GM21619 (cell line): ENCODE measurements around the gene NBDY.
A peak's percentile ranks its signal among the peaks of the same experiment; 100 is the strongest.
"Not testable (repeated sequence)": the region's sequence is repeated elsewhere in the genome, so short reads cannot be mapped to it uniquely, and the experiment has no call there.

Experiments
- ATAC-seq: cut with Tn5 transposase; IDR thresholded peaks from one replicate; pipeline ENCODE4 v1.9.1; 2021; ENCODE audit not compliant: unreplicated experiment

Gene NBDY, protein sequence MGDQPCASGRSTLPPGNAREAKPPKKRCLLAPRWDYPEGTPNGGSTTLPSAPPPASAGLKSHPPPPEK

DNA sequence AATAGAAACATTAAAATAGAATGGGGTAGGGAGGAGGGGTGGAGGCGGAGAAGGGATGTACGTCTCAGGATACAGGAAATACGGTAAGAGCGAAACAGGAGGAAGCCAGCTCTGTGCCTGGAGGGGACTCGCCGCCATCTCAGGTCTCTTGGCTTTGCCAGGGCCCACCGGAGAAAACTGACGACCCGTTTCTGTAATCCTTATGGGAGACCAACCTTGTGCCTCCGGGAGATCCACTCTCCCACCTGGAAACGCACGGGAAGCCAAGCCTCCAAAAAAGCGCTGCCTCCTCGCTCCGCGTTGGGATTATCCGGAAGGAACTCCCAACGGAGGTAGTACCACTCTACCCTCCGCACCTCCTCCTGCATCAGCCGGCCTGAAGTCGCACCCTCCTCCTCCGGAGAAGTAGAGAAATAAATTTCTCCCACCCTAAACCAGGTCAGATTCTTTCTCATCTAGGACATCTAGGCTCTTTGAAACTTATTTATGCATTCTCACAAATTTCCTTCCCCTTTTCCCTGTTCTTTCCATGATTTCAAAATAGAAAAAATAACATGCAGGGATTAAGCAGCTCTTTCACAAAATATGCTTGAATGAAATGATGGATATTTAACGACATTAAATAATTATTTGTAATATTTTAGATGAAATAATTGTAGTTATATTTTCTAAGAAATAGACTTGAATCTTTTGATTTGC, at the start of gene NBDY:
NBDY (plus strand) TSS at position 92 of the 699 bp plus-strand sequence; CDS start at position 203, 111 bp downstream.
- ATAC-seq, result peak; percentile 70

DNA sequence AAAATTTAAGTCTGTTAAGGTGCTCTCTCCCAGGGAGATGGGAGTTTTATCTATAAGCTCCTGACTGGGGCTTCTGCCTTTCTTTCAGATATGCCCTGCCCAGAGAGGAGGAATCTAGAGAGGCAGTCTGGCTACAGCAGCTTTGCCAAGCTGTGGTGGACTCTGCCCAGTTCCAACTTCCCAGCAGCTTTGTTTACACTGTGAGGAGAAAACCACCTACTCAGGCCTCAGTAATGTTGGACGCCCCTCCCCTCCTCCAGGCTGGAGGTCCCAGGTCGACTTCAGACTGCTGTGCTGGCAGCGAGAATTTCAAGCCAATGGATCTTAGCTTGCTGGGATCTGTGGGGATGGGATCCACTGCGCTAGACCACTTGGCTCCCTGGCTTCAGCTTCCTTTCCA, 24.5 kb upstream of the NBDY start:
- ATAC-seq, result not testable (repeated sequence)

DNA sequence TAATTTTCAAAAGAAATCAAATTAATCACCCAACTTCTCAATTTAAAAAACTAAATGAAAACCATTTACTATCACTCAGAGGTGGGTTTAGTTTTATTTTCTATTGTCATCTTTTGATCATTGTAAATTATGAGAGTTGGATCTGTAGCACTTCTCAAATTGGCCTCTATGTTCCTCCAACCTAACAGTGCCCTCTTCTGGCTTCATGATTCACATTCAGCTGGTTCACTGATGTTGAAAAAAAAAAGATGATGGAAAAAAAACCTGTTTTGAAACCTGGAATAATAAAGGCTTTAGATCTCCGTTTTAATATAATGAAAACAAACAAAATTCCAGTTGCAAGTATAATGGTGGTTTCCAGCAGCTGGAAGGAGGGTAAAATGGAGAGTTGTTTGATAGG, 2.4 kb upstream of the NBDY start:
- ATAC-seq, result no peak

DNA sequence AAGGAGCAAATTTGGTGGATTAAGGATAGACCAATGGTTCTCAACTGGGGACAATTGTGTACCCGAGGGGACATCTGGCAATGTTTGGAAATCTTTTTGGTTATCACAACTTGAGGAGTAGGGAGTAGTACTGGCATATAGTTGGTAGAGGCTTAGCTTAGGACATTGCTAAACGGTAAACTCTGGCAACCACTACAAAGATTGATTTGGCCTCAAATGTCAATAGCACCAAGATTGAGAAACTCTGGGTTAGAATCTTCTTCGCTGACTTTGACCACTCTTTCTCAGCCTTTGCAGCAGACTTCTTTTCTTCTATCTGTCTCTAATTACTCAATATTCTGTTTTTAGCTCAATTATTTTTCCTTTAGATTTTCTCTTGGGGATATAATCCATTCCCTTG, 1.5 kb upstream of the NBDY start:
- ATAC-seq, result no peak

DNA sequence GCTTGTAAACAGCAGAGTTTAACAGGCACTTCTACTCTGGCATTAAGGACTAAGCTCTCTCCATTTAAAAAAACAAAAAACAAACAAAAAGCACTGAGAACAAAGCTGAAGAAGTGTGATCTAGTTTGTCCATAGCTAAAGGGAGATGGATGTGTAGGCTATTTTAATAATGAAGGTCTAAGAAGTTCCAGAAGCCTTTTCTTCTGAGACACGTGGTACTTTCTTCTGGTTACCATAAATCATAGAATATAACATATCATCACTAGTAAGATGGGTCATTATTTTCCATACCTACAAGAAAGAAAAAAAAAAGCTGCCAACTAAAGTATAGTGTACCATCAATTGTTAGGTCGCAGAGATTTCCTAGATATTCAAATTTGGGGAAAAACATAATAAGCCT, 722 bp upstream of the NBDY start:
- ATAC-seq, result no peak

DNA sequence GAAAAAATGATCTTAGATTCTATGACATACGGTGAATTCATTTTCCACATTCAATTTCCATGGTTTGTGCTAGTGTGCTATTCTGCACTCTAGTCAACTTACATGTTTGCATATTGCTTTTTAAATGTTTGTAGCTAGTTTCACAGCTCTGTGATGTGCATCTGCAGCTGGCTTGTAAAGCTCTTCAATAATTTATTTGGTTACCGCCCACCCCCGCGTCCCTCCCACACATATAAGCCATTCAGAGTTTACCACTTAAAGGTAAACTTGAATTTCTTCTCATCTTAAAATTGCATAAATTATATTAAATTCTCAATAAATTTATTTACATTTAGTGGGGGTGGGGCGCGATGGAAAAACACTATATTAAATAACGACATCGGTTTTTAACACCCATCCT, 291 bp upstream of the NBDY start:
- peak; percentile 37 for ATAC-seq

DNA sequence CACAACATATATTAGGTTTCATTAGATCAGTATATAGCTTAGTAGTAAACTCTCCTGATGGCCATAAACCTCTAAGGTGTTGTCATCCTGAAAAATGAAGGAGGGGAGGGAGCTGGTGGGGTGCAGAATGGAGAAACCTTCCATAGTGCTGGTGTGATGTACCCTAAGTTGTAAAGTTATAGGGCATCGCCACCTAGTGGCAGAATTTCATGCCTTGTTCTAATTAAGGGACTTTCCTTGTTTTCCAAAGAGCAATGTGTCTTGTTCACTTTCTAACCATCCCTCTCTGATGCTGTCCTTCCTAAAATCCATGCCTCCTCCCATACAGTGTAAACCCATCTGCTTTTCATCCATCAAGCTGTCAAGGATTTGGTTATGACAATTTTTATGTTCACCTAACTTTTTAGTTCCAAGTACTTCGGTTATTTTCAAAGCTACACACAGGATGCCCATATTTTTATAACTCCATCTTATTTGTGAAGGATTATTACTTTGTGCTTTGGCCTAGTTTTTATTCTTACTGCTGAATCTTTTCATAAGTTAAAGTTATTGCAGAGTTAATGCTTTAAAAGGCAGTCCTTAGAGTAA, 4.5 kb downstream of the NBDY start:
- no peak for ATAC-seq

DNA sequence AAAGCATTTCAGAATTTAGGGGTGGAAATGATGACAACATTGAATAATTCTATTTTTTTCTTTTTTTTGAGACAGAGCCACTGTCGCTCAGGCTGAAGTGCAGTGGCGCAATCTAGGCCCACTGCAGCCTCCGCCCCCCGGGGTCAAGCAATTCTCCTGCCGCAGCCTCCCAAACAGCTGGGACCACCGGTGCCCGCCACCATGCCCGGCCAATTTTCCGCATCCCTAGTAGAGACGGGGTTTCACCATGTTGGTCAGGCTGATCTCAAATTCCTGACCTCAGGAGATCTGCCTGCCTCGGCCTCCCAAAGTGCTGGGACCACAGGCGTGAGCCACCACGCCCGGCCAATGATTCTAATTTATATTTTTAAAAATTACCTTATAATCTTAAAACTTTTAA, 7.2 kb downstream of the NBDY start:
- no peak for ATAC-seq

DNA sequence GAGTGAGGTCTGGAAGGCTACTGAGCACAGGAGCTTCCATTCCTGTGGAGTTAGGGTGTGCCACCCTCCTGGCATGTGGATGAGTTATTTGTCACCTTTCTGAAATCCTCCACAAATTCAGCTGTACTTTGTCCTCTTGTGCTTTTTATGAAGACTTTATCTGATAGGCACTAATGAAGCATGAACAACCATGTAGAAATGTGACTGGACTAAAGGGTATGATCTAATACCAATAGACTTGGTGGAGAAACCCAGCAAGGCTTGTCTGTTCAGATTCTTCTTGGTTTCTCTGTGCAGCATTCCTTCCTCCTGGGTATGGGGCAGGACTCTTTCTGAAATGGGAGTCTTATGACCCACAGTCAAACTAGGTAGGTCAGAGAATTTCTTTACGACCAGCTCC, 9.6 kb downstream of the NBDY start:
- ATAC-seq, result no peak

DNA sequence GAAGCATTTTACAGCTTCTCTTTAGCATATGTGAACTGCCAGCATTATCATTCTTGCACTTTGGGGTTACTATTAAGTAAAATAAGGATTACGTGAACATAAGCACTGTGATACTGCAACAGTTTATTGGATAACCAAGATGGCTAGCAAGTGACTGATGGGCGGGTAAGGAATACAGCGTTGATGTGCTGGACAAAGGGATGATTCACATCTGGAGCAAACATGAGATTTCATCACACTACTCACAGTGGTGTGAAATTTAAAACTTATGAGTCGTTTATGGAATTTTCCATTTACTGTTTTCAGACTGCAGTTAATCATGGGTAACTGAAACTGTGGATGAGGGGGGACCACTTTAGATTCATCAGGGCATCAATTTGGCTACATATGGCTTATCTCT, 16.0 kb downstream of the NBDY start:
- no peak for ATAC-seq

DNA sequence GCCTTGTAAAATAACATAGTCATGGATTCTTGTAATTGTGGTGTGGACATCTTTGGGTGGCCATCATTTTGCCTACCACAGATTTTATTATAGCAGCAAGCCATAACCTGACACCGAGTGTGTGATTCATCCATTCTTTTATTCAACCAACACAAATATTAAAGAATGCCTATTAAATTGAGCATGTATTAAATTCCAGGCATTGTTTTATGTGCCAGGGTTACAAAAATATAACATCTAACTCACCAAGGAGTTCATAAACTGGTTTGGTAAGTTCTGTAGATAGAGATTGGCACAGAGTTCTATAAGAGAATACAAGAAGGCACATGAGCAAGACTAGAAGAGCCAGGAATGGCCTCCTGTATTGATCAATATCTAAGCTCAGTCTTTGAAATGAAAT, 18.0 kb downstream of the NBDY start:
- no peak for ATAC-seq

DNA sequence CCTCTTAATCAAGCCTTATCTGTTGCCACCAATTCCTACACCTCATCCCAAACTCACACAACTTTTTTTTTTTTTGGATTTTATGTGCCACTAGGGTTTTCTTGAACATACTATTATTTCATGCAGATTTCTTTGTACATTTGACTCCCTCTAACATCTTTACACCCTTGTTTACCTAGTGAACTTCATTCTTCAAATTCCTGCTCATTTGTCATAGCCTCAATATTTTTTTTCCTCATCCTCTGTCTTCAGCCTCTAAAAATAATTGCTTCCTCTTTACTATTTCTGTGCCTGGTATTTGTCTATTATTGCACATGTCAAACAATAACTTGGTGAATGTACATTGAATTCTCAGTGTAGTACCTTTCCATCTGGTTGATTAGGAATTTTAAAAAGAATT, 22.0 kb downstream of the NBDY start:
- no peak for ATAC-seq

DNA sequence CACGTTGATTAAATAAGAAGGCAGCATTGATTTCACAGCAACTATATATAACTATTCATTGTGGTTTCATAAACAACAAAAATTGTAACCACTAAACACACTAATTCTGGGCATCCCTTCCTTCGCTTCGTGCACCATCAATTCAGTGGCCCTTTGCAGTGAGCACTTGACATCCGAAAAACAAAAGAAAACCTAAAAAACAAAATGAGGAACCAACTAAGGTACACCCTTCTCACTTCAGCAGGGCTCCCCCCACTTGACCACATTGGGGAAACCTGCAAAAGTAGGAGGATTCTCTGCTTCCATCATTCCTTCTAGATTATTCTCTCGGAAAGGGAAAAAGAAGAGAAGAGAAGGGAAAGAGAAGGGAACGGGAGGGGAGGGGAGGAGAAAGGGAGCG, 28.3 kb downstream of the NBDY start:
- ATAC-seq, result peak; percentile 45

DNA sequence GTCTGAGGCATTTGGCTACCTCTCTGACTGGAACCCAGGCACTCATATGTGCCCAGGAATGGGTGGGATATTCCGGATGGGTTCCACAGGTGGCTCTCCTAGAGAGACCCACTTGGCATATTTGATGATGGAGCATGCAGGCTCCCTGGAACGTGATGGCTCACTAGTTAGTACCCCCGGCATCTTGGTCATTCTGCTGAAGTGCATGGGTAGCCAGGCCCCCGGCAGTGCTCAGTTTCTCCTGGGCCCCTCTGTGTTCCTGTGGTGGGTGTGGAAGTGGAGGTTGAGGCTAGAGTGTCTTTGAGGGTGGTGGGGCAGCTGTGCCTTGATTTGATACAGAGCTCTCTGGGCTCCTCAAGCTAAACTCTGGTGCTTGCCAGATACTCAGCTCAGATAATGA, 29.4 kb downstream of the NBDY start:
- no peak for ATAC-seq

DNA sequence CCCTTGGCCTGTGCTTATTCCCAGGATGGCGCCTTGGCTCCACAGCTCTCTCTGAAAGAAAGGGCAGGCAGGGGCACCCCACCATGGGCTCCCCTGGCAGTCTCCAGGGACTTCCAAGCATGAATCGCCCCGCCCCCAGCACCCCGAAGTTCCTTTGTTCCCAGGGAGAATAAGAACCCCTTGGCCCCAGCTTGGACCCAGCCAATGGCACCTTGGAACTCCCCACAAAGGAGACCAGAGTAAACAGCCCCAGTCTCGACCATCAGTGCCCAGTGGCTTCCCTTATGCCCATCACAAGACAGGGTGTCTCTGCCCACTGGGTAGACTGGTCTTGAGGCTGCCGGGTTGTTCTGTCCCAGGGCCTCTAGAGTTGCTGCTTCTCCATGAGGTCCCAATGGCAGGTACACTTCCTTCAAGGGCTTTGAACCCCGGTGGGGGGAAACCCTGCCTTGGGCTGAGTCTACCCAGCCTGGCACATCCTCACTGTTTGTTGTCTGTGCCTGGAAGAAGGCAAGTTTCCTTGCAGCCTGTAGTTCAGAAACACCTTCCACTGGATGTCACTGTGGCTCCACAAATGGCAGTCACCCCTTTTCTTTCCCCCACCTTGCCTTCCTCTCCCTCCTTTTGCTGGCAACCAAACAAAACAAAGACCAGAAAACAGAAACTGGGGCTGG, 30.8 kb downstream of the NBDY start:
- ATAC-seq, result no peak

DNA sequence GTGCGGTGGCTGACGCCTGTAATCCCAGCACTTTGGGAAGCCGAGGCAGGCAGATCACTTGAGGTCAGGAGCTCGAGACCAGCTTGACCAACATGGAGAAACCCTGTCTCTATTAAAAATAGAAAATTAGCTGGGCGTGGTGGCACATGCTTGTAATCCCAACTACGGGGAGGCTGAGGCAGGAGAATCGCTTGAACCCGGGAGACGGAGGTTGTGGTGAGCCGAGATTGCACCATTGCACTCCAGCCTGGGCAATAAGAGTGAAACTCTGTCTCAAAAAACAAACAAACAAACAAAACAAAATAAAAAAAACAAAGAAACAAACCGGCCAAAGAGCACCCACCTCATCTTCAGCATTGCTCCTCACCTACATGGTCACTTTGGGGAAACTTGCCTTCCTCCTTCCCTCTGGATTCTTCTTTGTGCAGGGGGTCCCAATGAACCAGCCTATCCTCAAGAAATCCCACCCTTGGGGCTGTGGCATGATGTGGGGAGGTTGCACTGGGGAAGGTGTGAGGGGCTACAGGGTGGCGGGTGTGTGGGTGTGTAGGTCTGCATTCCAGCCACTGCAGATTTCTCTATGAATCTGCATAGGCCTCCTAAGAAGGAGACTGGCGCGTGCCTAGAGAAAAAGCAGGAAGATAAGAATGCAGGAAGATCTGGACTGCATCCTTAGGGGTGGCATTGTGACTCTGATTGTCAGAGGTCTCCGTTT, 31.5 kb downstream of the NBDY start:
- not testable (repeated sequence) for ATAC-seq

DNA sequence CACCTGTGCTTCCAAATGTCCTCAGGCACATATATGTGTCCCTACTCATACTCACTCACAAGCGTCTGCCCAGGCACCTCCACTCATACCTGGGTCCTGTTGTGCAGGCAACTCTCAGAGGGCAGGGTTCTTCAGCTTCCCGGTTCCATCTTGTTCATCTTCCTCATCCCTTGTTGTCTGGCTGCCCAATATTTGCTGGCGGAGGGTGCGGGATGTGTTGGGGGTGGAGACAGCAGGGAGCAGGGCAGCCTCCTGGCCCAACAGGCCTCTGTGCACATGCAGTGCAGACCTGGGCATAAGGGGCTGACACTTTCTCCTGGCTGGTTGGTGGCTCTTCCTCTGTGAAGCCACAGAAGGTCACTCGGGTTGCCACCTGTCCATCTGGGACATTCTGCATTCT, 32.1 kb downstream of the NBDY start:
- ATAC-seq, result no peak

DNA sequence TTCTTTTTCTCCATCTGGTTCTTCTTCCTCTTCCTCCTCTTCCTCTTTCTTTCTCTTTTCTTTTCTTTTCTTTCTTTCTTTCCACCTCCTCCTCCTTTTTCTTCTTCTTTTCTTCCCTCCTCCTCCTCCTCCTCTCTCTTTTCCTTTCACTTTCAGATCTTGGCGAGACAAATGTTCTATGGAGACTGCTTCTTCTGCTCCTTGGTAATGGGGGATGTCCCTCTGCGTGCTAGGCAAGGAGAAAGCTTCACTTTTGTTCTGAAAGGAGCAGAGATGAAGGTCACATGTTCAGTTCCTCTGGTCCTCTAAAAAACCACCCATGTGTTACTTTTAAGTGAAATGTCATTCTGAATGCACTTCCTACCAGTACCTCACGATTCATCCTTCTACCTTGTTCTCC, 33.2 kb downstream of the NBDY start:
- ATAC-seq, result peak; percentile 39

DNA sequence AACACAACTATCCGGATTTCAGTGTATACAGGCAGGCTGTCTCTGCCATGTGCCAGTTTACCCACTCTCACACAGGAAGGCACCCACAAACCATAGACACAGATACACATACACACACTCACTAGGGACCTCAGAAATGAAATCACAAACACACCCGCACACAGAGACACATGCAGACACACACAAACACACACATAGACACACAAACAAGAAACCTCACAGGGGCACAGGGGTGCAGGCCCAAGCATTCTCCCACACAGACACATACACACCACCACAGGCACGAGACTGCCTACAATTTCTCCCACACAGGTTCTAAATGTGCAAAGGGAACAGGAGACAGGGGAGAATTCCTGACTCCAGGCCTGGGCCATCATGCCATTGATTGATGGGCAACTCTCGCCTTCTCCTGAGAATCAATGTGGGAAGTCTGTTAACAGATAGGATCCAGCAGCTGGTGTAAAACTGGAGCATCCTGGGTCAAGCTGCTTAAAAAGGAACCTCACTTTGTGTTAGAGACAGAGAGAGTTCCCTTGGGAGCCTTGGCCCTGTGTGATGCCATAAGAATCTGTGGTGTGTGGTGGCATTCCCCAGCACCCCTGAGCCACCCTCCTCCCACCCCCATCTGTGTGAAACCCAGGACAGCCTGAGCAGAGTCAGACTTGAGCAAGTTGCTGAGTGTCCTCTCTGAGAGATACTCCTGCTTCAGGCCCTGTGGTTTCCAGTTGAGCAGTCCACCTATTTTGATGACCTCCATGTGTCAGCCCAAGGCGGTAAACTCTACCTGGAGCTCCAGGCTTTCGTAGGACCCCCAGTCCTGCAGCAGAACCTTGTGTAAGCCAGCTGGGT, 33.9 kb downstream of the NBDY start:
- no peak for ATAC-seq

DNA sequence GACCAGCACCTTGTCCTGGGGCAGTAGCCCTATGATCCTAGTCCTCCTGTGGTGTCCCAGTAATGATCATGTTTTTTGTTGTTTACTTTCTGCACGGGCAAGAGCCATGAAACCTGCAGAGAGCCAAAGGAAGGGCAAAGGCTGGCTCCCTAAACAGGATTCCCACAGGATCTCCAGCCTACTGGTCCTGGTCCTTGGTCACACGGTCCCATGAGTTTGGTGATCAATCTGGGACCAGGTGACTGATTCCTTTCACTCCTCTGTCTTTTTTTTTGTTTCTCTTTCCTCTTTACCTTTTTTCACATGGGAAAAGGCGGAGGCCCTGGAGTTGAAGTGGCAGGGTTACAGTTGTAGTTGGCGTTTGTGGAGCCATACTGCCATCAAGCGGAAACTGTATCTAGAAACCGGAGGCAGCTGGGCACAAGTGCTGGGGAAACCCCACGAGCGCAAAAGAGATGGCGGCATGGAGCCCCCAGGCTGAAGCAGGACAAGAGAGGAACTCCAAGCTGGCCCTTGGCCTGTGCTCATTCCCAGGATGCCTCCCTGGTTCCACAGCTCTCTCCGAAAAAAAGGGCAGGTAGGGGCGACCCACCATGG, 34.6 kb downstream of the NBDY start:
- no peak for ATAC-seq
